HepG2 (cell line): ENCODE data around the gene CCT4. TPM values are rescaled to one million over a fixed set of nuclear protein-coding genes. Genes with fewer than 3 reads are reported as not detected.

Experiments used
- ATAC-seq: fragments of 200-7000 bp; cut with Tn5 transposase; 3 replicates; pipeline ENCODE4 v1.9.1; 2020; ENCODE audit warnings: mild to moderate bottlenecking, moderate library complexity
- BruUV-seq: library from RNA; stranded (reverse); fragments of 400-500 nt; replicated peaks from 2 replicates; lab custom pipeline; 2021; lab: Mats Ljungman, UMichigan
- CTCF ChIA-PET: fragments of 300-600 bp; formaldehyde crosslinking; extraction: SDS; loops from one replicate; lab custom pipeline; 2021; ENCODE audit warnings: low total read pairs, inconsistent platforms, low intra/inter-chr PET ratio; lab: Yijun Ruan, JAX
- POLR2A ChIA-PET: fragments of 350-600 bp; sonication (Branson Sonifier 250); formaldehyde crosslinking; loops from one replicate; lab custom pipeline; 2020; ENCODE audit warnings: antibody characterized with exemption, inconsistent platforms; lab: Yijun Ruan, JAX
- DNase-seq: peaks from one replicate; pipeline ENCODE4 v3.0.0-alpha.2; 2015; ENCODE audit warnings: low spot score
- FAIRE-seq: peaks from 3 replicates; lab custom pipeline; 2011; peaks lifted over from hg19 to GRCh38; lab: Jason Lieb, UNC
- H2AFZ ChIP-seq: one replicate; pipeline ENCODE4 v1.6.1; 2011; ENCODE audit warnings: low read length, inconsistent platforms
- H3K27ac ChIP-seq: fragments of 300-600 bp; 3 replicates; pipeline ENCODE4 v1.8.0; 2011; ENCODE audit warnings: mixed run types, mild to moderate bottlenecking, mixed read lengths, low read length, inconsistent platforms; ENCODE audit not compliant: insufficient read depth; ENCODE audit errors: extremely low read length
- H3K27me3 ChIP-seq, 2 experiments: fragments of 200-600 bp in 1 of 2; 2 replicates in 1 of 2; 3 replicates in 1 of 2; pipeline versions ENCODE4 v1.6.0 to v1.8.0; 2011; ENCODE audit warnings: low read length in 2 of 2, mild to moderate bottlenecking in 2 of 2, moderate library complexity in 2 of 2, inconsistent platforms in 1 of 2; ENCODE audit not compliant: insufficient read depth in 2 of 2, control insufficient read depth in 1 of 2
- H3K36me3 ChIP-seq, 2 experiments: fragments of 200-600 bp in 1 of 2; replicated peaks in 1 of 2; 2 replicates in 1 of 2; 3 replicates in 1 of 2; pipeline versions ENCODE4 v1.5.1 to v1.8.0; 2011; ENCODE audit warnings: low read length in 2 of 2, inconsistent platforms in 1 of 2; ENCODE audit not compliant: insufficient read depth in 2 of 2, control insufficient read depth in 1 of 2
- H3K4me1 ChIP-seq: 2 replicates; pipeline ENCODE4 v1.5.1; 2012; ENCODE audit warnings: low read length, inconsistent platforms; ENCODE audit not compliant: insufficient read depth
- H3K4me2 ChIP-seq: 2 replicates; pipeline ENCODE4 v1.6.0; 2011; ENCODE audit warnings: low read depth, low read length, inconsistent platforms
- H3K4me3 ChIP-seq, 3 experiments: fragments of 200-600 bp in 1 of 3; sonication (generic), shearing (Covaris generic) in 1 of 3; replicated peaks in 1 of 3; 2 replicates each; pipeline ENCODE4 v1.5.1; 2011 to 2016; ENCODE audit warnings: low read length in 3 of 3, inconsistent platforms in 2 of 3, low read depth in 2 of 3, mild to moderate bottlenecking in 2 of 3, control low read depth in 1 of 3, mixed read lengths in 1 of 3; ENCODE audit not compliant: insufficient read depth in 1 of 3
- H3K79me2 ChIP-seq: one replicate; pipeline ENCODE4 v1.6.1; 2011; ENCODE audit warnings: low read length, inconsistent platforms; ENCODE audit not compliant: insufficient read depth
- H3K9ac ChIP-seq: 2 replicates; pipeline ENCODE4 v1.6.0; 2011; ENCODE audit warnings: mild to moderate bottlenecking, low read depth, low read length, inconsistent platforms; ENCODE audit not compliant: insufficient read depth
- H3K9me3 ChIP-seq: 2 replicates; pipeline ENCODE4 v1.5.1; 2012; ENCODE audit warnings: mild to moderate bottlenecking, low read length
- H4K20me1 ChIP-seq: 2 replicates; pipeline ENCODE4 v1.6.0; 2011; ENCODE audit warnings: inconsistent platforms, mild to moderate bottlenecking, low read length, moderate library complexity; ENCODE audit not compliant: insufficient read depth
- BCL3 ChIP-seq: sonication (generic); formaldehyde crosslinking; IDR thresholded peaks from 2 replicates; pipeline ENCODE4 v1.5.1; 2020; ENCODE audit warnings: mild to moderate bottlenecking, missing genetic modification reagents, moderate library complexity
- HNRNPL ChIP-seq: fragments of 200-400 bp; formaldehyde crosslinking; IDR thresholded peaks from 2 replicates; pipeline ENCODE4 v1.6.1; 2017; ENCODE audit warnings: mild to moderate bottlenecking, low read depth, low read length
- MAFF ChIP-seq: IDR thresholded peaks from 2 replicates; pipeline ENCODE4 v1.6.1; 2011; ENCODE audit warnings: low read depth, low read length, improper control_type of control experiment
- MAFK ChIP-seq, 2 experiments: IDR thresholded peaks in 1 of 2; conservative IDR thresholded peaks in 1 of 2; 2 replicates each; pipeline ENCODE4 v1.6.1; 2011; ENCODE audit warnings: improper control_type of control experiment in 2 of 2, low read length in 2 of 2
- SIX4 ChIP-seq: sonication (generic); formaldehyde crosslinking; IDR thresholded peaks from 2 replicates; pipeline ENCODE4 v1.4.0; 2020; ENCODE audit warnings: missing genetic modification reagents
- SP5 ChIP-seq: IDR thresholded peaks from 2 replicates; pipeline ENCODE4 v1.6.1; 2016; ENCODE audit warnings: low read depth, borderline replicate concordance
- TBP ChIP-seq: sonication (generic); formaldehyde crosslinking; IDR thresholded peaks from 2 replicates; pipeline ENCODE4 v1.5.0; 2020; ENCODE audit warnings: missing genetic modification reagents
- TFDP1 ChIP-seq: IDR thresholded peaks from 2 replicates; pipeline ENCODE4 v1.6.1; 2016; ENCODE audit warnings: missing compliant biosample characterization, missing genetic modification reagents, borderline replicate concordance
- ZNF296 ChIP-seq: sonication (generic); formaldehyde crosslinking; conservative IDR thresholded peaks from 2 replicates; pipeline ENCODE4 v1.5.0; 2020; ENCODE audit warnings: mild to moderate bottlenecking, missing genetic modification reagents
- ZSCAN31 ChIP-seq: sonication (generic); formaldehyde crosslinking; IDR thresholded peaks from 2 replicates; pipeline ENCODE4 v1.5.0; 2020; ENCODE audit warnings: low read depth, mild to moderate bottlenecking, missing genetic modification reagents
- WGBS: methylation state at CpG from one replicate; pipeline ENCODE4 v1.1.6; 2017; ENCODE audit warnings: low lambda C conversion rate; 5-methylcytosine and 5-hydroxymethylcytosine counted together
- in situ Hi-C: cut with HindIII; loops from 2 replicates; pipeline ENCODE4 v1.10.0; 2017; ENCODE audit warnings: low pct_unique_long_range_greater_than_20kb; ENCODE audit not compliant: extremely low pct_ligation_motif_present
- intact Hi-C: fragments of 100-400 bp; cut with micrococcal nuclease; formaldehyde crosslinking; loops from one replicate; pipeline ENCODE4 v1.10.0; 2022; ENCODE audit not compliant: unreplicated experiment
- polyA plus RNA-seq, 8 experiments: library from polyadenylated mRNA; depleted of rRNA in 3 of 8; stranded (reverse) in 7 of 8; unstranded in 1 of 8; fragments of >200 nt; fragmentation: Illumina TruSeq in 4 of 8; extraction: Trizol in 4 of 8; gene quantifications; 2 replicates each; pipeline versions ENCODE4 v1.2.1 to v1.2.3, GENCODE V29; 2011 to 2016; ENCODE audit warnings: low read depth in 4 of 8, missing spikeins in 1 of 8, mixed read lengths in 1 of 8; ENCODE audit not compliant: insufficient read depth in 1 of 8
- total RNA-seq, 5 experiments: library from RNA; depleted of rRNA; stranded (reverse); fragments of >200 nt; fragmentation: Illumina TruSeq; extraction: Trizol; gene quantifications; 2 replicates each; pipeline ENCODE4 v1.2.3, GENCODE V29; 2016; ENCODE audit warnings: low read depth in 1 of 5

Gene CCT4
- total and polyA plus RNA-seq, 2 of the 13 experiments (the other 11 are each of a cell fraction or from before 2014, with no cell fraction given) = 138 to 340 TPM

GRCh38 chr2:61833971-61834370 is 54.5 kb downstream of the CCT4 start:
- intact Hi-C loops = no loop called here
- Histone ChIP-seq H3K79me2 (no peaks in the 10 kb centered on the region), H3K9ac (no peak overlapping the region), H4K20me1 (no peaks in the 10 kb centered on the region), H3K36me3 (no peaks in the 10 kb centered on the region), H3K4me3 (no peak overlapping the region), H3K27ac (no peak overlapping the region), H3K9me3 (no peaks in the 10 kb centered on the region), H2AFZ (no peak overlapping the region), H3K4me2 (no peak overlapping the region), H3K4me1 (no peaks in the 10 kb centered on the region), H3K27me3 (no peaks in the 10 kb centered on the region)
- ChIA-PET CTCF (no interaction called here), POLR2A (no interaction called here)
- 91% methylated on average over 1 of the region's 1 CpG for WGBS
- DNase-seq = no peak
- in situ Hi-C loops = no loop called here
- FAIRE-seq = no peak
- no peak for ATAC-seq
- no TSS peak for BruUV-seq
- TF ChIP-seq TBP (CRISPR knock-in tag) (no peak), ZSCAN31 (CRISPR knock-in tag) (no peak), SP5 (CRISPR knock-in tag) (no peak), ZNF296 (no peak)

GRCh38 chr2:61832183-61832841 is 56.1 kb downstream of the CCT4 start:
- no peaks in the 10 kb centered on the region for H4K20me1 ChIP-seq
- intact Hi-C loops (no loop called here), in situ Hi-C loops (no loop called here)
- no peak for TF ChIP-seq SIX4 (CRISPR knock-in tag)
- no peak for TF ChIP-seq TFDP1
- no peak for TF ChIP-seq HNRNPL
- TF ChIP-seq MAFF = peak; percentile 70
- no peak for TF ChIP-seq BCL3
- peak; percentile 76 to 85 for TF ChIP-seq MAFK (conservative IDR thresholded peaks at IDR 0.05 in 1 of 2, IDR thresholded peaks at IDR 0.05 in 1 of 2; ENCODE audit: low read length in 2 of 2)
- 86% methylated on average over 11 of the region's 11 CpGs for WGBS
- no peaks in the 10 kb centered on the region for H3K9me3 ChIP-seq
- H3K4me1 ChIP-seq = no peaks in the 10 kb centered on the region
- H3K27ac ChIP-seq = no peak overlapping the region
- H2AFZ ChIP-seq = no peak overlapping the region
- DNase-seq (no peak), ATAC-seq (no peak), FAIRE-seq (no peak)
- no peaks in the 10 kb centered on the region for H3K27me3 ChIP-seq
- H3K4me2 ChIP-seq = no peak overlapping the region
- BruUV-seq = no TSS peak
- H3K9ac ChIP-seq = no peak overlapping the region
- H3K36me3 ChIP-seq = no peaks in the 10 kb centered on the region
- H3K4me3 ChIP-seq = no peak overlapping the region
- ChIA-PET POLR2A (no interaction called here), CTCF (no interaction called here)
- H3K79me2 ChIP-seq = no peaks in the 10 kb centered on the region
